ENCODE results near the gene CCNI2. TPM values are rescaled to one million over a fixed set of nuclear protein-coding genes. Genes with fewer than 3 reads are reported as not detected.
A peak's percentile ranks its signal among the peaks of the same experiment; 100 is the strongest.

Gene CCNI2
- total RNA-seq, 4 donors from 2014 or later, result 0.34 to 0.81 (median 0.67) TPM; not detected in 1

DNA sequence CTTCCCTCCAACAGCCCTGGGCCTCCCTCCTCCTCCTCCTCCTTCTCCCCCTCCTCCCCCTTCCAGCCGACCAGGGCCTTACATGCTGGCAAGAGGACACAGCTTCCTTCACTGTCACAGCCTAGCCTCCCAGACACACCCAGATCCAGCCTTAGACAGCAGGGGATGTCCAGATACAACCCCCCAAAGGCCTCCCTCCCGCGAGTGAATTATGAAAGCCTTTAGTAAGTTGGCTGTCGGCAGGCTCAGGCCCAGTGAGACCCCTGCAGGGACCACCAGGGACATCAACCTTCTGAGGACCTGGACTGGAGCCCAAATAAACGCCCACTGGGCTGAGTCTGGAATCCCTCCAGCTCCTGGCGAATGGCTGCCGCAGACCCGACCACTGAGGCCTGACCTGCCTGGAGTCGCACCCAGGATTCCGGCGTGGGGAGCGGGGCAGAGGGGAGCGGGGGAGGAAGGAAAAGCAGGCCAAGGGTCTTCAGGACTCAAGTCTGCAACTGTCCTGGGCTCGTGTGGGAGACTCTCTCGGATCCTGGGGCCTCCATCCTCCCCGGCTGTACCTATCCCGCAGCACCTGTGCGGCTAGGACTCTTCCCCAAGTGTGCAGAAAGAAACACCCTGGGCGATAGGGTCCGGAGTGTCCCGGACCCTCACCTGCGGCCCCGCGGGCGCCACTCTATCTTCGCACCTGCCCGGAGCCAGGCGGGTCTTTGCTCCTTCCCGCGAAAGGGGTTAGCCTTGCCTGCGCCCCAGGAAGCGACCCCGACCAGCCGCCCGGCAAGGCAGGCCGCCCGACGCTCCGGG lies 29.1 kb downstream of the CCNI2 start:
- Histone ChIP-seq H3K36me3 (no peaks in the 10 kb centered on the region), H3K27me3 (no peaks in the 10 kb centered on the region), H3K4me1 (peaks cover 34 to 43% of the 10 kb centered on the region in 2 donors), H3K27ac (peak overlapping the region; percentile 37 to 87 (median 85)), H3K4me3 (replicated peaks in 1 of 3) (peak overlapping the region; percentile 48 to 64 (median 57)), H3K9me3 (no peaks in the 10 kb centered on the region)
- TF ChIP-seq, protein P1, sequence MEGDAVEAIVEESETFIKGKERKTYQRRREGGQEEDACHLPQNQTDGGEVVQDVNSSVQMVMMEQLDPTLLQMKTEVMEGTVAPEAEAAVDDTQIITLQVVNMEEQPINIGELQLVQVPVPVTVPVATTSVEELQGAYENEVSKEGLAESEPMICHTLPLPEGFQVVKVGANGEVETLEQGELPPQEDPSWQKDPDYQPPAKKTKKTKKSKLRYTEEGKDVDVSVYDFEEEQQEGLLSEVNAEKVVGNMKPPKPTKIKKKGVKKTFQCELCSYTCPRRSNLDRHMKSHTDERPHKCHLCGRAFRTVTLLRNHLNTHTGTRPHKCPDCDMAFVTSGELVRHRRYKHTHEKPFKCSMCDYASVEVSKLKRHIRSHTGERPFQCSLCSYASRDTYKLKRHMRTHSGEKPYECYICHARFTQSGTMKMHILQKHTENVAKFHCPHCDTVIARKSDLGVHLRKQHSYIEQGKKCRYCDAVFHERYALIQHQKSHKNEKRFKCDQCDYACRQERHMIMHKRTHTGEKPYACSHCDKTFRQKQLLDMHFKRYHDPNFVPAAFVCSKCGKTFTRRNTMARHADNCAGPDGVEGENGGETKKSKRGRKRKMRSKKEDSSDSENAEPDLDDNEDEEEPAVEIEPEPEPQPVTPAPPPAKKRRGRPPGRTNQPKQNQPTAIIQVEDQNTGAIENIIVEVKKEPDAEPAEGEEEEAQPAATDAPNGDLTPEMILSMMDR (IDR thresholded peaks at IDR 0.05), result no peak
- 3 to 10% methylated on average over 4 to 18 of the region's 39 CpGs for WGBS, 2 donors
- intact Hi-C loops (cut with DNase I), result no loop called here
- DNase-seq, result peak; percentile 50 to 57

DNA sequence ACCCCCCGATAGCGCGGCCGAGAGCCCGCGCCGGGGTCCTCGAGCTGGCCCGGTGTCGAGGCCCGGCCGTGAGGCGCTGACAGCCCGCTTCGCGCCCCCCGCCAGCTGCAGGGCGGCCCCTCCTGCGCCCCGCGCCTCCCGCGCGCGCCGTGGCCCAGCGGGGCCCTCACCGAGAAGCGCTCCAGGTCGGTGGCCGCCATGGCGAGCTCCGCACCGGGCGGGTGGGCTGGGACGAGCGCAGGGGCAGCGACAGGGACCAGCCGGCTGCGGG lies 29.6 kb downstream of the CCNI2 start:
- intact Hi-C loops (cut with DNase I), result no loop called here

DNA sequence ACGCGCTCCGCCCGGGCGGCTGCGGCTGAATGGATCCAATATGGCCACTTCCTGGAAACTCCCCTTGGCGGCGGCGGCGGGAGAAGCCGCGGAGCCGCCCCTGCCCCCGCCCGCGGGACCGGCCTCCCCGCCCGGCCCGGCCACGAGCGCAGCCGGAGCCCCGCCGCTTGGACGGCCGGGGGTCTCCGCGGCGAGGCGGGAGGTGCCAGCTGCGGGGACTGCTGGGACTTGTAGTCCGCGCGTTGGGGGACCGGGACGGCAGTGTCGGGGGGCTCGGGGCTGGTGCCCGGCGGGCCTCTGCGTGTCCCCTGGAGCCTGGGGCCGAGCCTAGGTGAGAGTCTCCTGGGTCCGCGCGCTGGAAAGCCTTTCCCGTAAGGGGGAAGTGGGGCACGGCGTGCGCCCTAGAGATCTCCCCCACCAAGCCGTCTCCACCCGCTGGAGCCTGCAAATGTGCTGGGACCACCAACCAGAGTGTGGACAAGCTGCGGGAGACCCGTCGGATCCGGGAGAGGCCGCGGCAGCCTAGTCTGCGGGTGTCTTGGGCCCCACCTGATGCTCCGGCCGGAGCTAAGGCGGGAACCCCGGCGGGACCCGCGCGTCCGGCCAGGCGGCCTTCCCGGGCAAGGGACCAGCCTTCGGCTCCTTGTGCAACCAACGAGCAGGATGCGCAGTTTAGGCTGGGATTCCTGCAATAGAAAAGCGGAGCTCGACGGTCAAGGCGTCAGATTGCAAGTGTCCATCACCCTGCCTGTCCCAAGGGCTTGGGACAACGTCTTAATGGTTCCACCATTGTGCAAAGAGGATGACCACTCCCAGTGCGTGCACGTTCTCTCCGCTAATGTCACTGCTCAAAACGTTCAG lies 30.2 kb downstream of the CCNI2 start, which contains the start of gene SEPTIN8:
Gene SEPTIN8, minus strand, starts transcription at position 31 of the 861 bp plus-strand sequence. CDS start 102 bp downstream, outside the sequence.
- Histone ChIP-seq H3K27ac (peak within 1 kb of the TSS; percentile 37 to 87 (median 85)), H3K36me3 (no peaks in the 10 kb centered on the region), H3K27me3 (no peaks in the 10 kb centered on the region), H3K4me3 (replicated peaks in 1 of 3) (peak within 1 kb of the TSS; percentile 57 to 72 (median 64)), H3K4me1 (peaks cover 24 to 32% of the 10 kb centered on the region in 2 donors), H3K9me3 (no peaks in the 10 kb centered on the region)
- TF ChIP-seq POLR2A (IDR thresholded peaks at IDR 0.05), result peak in 1 of 2 donors; percentile 28
- TF ChIP-seq, protein P1 (IDR thresholded peaks at IDR 0.05), result peak in 1 of 6 experiments; percentile 10
- intact Hi-C loops (cut with DNase I), result no loop called here
- DNase-seq, result peak; percentile 49 to 59
- 3 to 11% methylated on average over 5 to 15 of the region's 82 CpGs for WGBS, 2 donors

More for the DNA sequence above, 29.6 kb downstream of the CCNI2 start:
- H3K4me1 ChIP-seq, result peaks cover 29 to 38% of the 10 kb centered on the region in 2 donors
- no peaks in the 10 kb centered on the region for H3K27me3 ChIP-seq
- TF ChIP-seq POLR2A (IDR thresholded peaks at IDR 0.05), result no peak
- TF ChIP-seq, protein P1 (IDR thresholded peaks at IDR 0.05), result no peak
- H3K4me3 ChIP-seq (replicated peaks in 1 of 3), result peak overlapping the region; percentile 48 to 64 (median 57)
- no peaks in the 10 kb centered on the region for H3K36me3 ChIP-seq
- no peak for DNase-seq
- WGBS, 2 donors, result 0% methylated on average over 4 of the region's 40 CpGs; no CpG with 5 or more reads in 1 of the 2 donors
- peak overlapping the region; percentile 37 to 87 (median 85) for H3K27ac ChIP-seq
- no peaks in the 10 kb centered on the region for H3K9me3 ChIP-seq

DNA sequence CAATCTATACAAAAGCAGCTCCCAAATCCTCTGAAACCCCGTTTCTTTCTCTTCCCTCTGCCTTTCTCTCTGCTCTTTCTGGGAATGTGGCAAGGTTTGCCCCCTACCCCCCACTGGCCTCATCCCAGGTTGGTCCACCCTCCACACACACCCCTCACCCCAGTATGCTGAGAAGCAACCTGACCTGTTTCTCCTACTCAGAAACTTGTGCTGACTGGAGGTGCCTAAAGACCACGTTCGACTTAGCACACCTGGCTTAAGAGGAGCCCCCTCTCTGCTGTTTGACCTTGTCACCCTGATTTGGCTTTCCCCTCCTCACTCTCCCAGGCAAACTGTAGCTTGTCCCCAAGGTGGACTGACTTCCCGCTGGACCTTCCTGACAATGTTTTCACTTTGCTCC lies 30.9 kb downstream of the CCNI2 start:
- H3K4me3 ChIP-seq (replicated peaks in 1 of 3), result no peak overlapping the region
- no peak for DNase-seq
- H3K9me3 ChIP-seq, result no peaks in the 10 kb centered on the region
- intact Hi-C loops (cut with DNase I), result no loop called here
- no peaks in the 10 kb centered on the region for H3K36me3 ChIP-seq
- WGBS, 2 donors, result 74 to 78% methylated on average over 4 of the region's 4 CpGs
- peaks cover 24 to 30% of the 10 kb centered on the region in 2 donors for H3K4me1 ChIP-seq
- H3K27ac ChIP-seq, result peak overlapping the region in 1 of 3 donors; percentile 87
- TF ChIP-seq POLR2A (IDR thresholded peaks at IDR 0.05), result no peak
- TF ChIP-seq, protein P1 (IDR thresholded peaks at IDR 0.05), result no peak
- H3K27me3 ChIP-seq, result no peaks in the 10 kb centered on the region
